ENCODE measurements around the gene MDFI.
"Not testable (repeated sequence)": the region's sequence is repeated elsewhere in the genome, so short reads cannot be mapped to it uniquely, and the experiment has no call there.

Gene MDFI

DNA sequence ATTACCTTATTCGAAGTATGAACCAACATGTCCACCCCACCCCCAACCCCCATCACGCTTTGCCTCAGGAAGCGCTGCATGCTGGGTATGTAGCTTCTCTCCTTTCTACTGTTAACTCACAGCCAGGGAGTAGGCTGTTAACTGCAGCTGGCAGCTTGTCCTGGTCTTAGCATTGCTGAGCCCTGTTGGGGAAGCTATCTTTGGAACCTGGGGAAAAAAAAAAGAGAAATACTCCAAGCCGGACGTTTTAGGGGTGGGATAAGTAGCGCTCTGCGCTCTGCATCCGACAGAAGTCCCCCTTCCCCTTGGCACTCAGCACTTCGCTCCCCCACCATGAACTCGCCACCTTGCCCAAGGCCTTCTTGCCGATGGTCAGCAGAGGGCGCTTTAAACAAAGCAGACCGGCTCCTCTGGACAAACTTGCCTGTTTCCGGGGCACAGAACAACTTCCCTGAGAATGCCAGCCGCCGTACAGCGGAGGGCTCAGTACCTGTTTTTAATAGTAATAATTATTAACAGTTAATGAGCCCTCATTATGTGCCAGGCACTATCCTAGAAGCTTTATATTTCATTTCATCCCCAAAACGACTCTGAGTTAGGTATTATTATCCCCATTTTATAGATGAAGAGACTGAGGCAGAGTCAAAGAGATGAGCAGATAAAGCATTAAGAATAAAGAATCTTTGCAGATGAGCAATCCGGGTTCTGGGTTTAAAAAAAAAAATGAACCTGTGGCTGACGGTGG, 35.2 kb upstream of the MDFI start:
- peak; percentile 11 to 43 for DNase-seq (ENCODE audit: low read depth in 2 of 2)

- no peak for DNase-seq (ENCODE audit: low read depth in 2 of 2)
These were observed 34.3 kb upstream of the MDFI start for GRCh38 chr6:41604006-41604405.

- DNase-seq (ENCODE audit: low read depth in 2 of 2) = no peak
These were observed 32.6 kb upstream of the MDFI start for GRCh38 chr6:41605649-41606048.

- DNase-seq (ENCODE audit: low read depth in 2 of 2) = no peak
These were observed 31.2 kb upstream of the MDFI start for GRCh38 chr6:41607036-41607435.

GRCh38 chr6:41607736-41608135, 30.5 kb upstream of the MDFI start:
- DNase-seq (ENCODE audit: low read depth in 2 of 2) = no peak

- no peak for DNase-seq (ENCODE audit: low read depth in 2 of 2)
These were observed 29.7 kb upstream of the MDFI start for GRCh38 chr6:41608443-41609151.

DNA sequence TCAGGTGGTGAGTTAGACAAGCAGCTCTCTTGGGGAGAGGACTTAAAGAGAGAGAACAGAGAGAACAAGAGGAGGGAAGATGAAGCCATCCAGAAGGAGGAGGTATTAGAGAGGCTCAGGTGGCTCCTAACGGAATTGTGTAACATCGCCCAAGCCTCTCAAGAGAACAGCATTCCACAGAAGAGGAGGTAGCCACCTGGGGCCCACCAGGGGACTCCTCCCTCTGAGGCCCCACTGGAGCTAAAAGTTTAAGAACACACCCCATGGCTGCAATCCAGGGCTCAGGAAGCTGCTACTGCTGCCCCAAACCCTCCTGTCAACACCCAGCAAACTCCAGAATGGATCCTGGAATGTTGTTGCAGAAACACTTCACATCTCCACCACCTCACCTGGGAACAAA, 23.6 kb upstream of the MDFI start:
- DNase-seq (ENCODE audit: low read depth in 2 of 2) = no peak

DNA sequence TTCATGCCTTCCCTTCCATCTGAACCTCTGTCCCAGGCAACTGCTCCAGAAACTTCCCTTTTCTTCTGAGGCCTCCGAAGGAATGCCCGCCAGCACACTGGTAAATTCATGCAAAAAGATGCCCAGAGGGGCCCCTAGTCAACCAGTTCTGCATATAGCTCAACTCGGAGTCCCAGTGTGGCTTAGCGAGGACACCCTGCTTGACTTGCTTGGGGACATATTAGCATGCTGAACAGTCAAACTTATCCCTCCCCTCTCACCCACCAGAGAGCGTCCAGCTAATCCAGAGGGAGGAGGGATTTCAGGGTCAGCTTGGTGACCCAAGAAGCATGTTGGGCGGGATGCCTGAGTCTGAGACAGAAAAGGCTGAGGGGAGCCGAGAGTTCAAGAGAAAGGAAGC, 23.0 kb upstream of the MDFI start:
- DNase-seq (ENCODE audit: low read depth in 2 of 2) = no peak

DNA sequence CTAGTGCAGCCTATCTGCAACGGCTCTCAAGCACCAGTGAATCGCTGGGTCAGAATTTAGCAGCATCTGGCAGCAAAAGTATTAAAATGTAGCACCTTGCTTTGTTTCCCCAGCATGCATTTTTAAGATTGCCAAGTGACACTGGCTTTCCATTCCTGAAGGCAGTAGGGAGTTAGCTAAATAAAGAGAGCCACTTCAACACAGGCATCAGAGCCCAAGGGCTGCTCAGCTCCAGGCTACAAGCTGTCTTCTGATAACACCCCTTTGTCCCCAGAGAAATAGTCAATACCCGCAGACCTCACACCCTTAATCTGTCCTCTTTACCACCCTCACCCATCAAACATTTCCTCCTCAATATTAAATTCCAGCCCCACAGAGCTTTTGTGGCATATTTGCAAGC, 19.7 kb upstream of the MDFI start:
- DNase-seq (ENCODE audit: low read depth in 2 of 2) = no peak

- DNase-seq (ENCODE audit: low read depth in 2 of 2) = not testable (repeated sequence)
These were observed 19.1 kb upstream of the MDFI start for GRCh38 chr6:41619193-41619592.

DNA sequence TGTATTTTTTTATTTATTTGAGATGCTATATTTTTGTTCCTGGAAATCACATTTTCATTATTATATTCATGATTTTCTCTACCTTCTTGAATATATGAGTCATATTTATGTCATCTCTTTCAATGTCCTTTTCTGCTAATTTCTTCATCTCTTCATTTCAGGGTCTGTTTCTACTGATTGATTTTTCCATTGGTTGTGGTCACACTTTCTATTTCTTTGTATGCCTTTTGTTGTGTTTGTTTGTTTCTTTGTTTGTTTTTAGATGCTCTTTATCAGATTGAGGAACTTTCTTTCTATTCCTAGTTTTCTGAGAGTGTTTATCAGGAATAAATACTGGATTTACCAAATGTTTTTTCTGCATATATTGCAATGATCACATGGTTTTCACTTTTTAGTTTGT, 16.9 kb upstream of the MDFI start:
- DNase-seq (ENCODE audit: low read depth in 2 of 2) = no peak

GRCh38 chr6:41621802-41622201, 16.5 kb upstream of the MDFI start:
- no peak for DNase-seq (ENCODE audit: low read depth in 2 of 2)

DNA sequence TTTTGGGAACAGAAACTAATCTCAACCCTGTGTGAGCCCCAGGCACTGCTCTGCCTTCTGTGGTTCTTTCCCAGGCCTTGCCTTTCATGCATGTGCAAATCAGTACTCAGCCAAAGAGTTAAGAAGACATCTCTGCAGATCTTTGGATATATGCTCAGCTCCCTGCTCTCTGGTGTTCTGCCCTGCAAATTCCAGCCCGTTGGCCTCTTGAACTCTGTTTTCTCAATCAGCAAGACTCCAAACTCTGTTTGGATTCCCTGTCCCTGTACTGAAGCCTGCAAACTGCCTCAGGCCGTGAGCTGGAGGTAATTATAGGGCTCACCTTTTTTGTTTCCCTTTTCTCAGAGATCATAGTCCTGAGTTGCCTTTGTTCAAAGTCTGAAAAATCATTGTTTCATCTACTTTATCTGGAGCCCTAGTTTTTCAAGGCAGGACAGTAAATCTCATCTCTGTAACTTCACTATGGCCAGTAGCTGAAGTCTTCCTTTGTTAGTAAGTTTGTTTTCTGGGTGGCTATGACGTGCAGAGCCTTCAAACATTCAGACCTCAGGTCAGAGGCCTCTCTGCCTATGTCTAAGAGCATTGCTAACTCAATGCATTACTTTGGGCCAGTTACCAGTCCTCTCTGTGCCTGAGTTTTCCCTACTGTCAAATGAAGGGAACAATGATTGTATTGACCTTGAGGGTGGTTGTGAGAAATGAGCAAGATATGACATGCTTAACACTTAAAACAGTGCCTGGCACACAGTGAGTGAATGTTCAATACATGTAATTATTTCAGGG, 15.9 kb upstream of the MDFI start:
- no peak for DNase-seq (ENCODE audit: low read depth in 2 of 2)

DNA sequence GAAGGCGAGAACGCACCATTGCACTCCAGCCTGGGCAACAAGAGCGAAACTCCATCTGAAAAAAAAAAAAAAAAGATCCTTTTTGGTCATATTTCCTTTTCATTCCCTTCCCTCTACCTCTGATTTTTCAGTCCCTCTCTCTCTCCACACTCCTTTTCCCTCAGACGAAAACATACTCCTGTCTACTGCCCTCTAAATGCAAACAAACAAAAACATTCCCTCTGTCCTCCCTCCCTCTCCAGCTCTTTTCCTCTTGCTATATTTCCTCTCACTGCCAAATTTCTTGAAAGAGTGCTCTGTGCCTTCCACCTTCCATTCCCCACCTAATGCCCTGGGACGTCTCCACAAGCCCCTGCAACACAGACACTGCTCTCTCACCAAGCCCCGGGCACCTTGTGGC, 14.9 kb upstream of the MDFI start:
- DNase-seq (ENCODE audit: low read depth in 2 of 2) = no peak

DNA sequence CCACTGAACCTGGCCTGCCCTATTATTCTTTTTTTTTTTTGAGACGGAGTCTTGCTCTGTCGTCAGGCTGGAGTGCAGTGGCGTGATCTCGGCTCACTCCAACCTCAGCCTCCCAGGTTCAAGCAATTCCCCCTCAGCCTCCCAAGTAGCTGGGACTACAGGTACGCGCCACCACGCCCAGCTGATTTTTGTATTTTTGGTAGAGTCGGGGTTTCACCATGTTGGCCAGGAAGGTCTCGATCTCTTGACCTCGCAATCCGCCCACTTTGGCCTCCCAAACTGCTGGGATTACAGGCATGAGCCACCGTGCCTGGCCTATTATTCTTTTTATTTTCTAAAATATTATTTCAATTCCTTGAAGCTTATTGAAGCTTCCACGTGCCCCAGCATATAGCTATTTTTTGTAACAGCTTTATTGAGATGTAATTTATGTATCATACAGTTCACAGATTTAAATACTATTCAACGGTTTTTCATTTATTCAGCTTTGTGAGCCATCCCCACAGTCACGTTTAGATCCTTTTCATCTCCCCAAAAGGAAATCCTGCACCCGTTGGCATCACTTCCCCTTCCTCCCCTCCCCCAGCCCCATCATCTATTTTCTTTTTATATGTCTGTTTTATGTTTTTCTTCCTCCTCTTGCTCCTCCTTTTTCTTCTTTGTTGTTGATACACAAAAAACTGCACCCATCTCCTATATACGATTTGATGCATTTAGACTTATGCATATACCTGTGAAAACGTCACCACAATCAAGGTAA, 13.5 kb upstream of the MDFI start:
- no peak for DNase-seq (ENCODE audit: low read depth in 2 of 2)

GRCh38 chr6:41625442-41625841, 12.8 kb upstream of the MDFI start:
- no peak for DNase-seq (ENCODE audit: low read depth in 2 of 2)

GRCh38 chr6:41626022-41626421, 12.2 kb upstream of the MDFI start:
- DNase-seq (ENCODE audit: low read depth in 2 of 2) = no peak

- no peak for DNase-seq (ENCODE audit: low read depth in 2 of 2)
These were observed 11.4 kb upstream of the MDFI start for GRCh38 chr6:41626917-41627316.

- no peak for DNase-seq (ENCODE audit: low read depth in 2 of 2)
These were observed 9.1 kb upstream of the MDFI start for GRCh38 chr6:41629128-41629527.

DNA sequence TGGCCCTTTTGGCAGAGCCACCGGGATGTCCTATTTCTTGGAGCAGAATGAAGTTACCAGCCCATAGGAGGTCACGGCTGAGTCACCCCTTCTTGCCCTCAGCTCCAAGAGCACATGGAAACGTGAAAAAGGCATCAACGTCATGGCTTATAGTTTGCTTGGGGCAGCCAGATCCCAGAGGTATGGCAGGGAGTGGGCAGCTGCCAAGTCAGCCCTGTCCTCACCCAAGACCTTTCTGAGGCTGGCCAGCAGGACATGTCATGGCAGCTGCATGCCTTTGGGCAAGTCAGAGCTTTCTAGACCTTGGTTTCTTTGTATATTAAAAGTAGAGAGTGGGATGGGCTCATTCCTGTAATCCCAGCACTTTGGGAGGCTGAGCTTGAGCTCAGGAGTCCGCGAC, 8.2 kb upstream of the MDFI start:
- DNase-seq (ENCODE audit: low read depth in 2 of 2) = no peak

DNA sequence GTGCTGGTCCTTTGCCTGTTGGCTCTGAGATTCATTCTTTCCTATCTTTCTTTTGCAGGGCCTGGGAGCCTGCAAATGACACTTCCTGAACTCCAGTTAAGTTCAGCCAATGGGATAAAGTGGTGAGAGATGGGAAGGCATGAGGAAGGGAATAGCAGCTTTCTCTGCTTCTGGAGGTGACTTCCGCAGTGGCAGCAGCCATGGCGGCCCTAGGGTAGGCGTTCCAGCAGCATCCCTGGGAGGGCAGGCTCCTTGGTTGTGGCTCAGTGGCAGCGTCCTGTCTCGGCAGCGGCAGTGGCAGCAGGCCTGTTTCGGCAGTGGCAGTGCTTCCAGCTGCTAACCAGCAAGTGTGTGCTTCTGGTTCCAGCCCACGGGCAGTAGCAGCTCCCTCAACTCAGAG, 7.3 kb upstream of the MDFI start:
- DNase-seq (ENCODE audit: low read depth in 2 of 2) = no peak

DNA sequence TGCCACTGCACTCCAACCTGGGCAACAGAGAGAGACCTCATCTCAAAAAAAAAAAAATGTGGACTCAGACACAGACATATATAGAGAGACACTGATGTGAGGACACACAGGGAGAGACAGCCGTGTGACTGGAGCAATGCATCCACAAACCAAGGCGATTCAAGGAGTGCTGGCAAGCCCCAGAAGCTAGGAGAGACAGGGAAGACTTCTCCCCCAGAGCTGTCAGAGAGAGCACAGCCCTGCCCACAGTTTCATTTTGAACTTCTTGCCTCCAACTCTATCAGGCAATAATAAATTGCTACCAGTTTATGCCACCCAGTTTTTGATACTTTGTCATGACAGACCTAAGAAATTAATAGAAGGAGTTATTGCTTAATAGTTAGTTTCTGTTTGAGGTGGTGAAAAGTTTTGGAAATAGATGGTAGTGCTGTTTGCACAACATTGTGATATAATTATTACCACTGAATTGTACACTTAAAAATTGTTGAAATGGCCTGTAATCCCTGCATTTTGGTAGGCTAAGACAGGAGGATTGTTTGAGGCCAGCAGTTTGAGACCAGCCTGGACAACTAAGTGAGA, 5.1 kb upstream of the MDFI start:
- DNase-seq (ENCODE audit: low read depth in 2 of 2) = no peak

Data from stimulated activated CD4-positive, alpha-beta T cell treated with anti-CD3 and anti-CD28 coated beads, Interleukin-1b, Interleukin-23, amount 100 ng/mL, for 1 hour (primary cell).